Activated CD4-positive, alpha-beta T cell treated with anti-CD3 and anti-CD28 coated beads for 1 hour (primary cell): ENCODE results near the gene ADAMTS9.

ENCODE experiments used
- DNase-seq: peaks from one replicate; pipeline ENCODE4 v3.0.0-alpha.2; 2020

ADAMTS9 gene, protein sequence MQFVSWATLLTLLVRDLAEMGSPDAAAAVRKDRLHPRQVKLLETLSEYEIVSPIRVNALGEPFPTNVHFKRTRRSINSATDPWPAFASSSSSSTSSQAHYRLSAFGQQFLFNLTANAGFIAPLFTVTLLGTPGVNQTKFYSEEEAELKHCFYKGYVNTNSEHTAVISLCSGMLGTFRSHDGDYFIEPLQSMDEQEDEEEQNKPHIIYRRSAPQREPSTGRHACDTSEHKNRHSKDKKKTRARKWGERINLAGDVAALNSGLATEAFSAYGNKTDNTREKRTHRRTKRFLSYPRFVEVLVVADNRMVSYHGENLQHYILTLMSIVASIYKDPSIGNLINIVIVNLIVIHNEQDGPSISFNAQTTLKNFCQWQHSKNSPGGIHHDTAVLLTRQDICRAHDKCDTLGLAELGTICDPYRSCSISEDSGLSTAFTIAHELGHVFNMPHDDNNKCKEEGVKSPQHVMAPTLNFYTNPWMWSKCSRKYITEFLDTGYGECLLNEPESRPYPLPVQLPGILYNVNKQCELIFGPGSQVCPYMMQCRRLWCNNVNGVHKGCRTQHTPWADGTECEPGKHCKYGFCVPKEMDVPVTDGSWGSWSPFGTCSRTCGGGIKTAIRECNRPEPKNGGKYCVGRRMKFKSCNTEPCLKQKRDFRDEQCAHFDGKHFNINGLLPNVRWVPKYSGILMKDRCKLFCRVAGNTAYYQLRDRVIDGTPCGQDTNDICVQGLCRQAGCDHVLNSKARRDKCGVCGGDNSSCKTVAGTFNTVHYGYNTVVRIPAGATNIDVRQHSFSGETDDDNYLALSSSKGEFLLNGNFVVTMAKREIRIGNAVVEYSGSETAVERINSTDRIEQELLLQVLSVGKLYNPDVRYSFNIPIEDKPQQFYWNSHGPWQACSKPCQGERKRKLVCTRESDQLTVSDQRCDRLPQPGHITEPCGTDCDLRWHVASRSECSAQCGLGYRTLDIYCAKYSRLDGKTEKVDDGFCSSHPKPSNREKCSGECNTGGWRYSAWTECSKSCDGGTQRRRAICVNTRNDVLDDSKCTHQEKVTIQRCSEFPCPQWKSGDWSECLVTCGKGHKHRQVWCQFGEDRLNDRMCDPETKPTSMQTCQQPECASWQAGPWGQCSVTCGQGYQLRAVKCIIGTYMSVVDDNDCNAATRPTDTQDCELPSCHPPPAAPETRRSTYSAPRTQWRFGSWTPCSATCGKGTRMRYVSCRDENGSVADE (N-terminal part only)

GRCh38 chr3:64687781-64688604 is at the start of gene ADAMTS9:
Gene ADAMTS9, minus strand, starts transcription at chr3:64688000. Its CDS starts 343 bp downstream, at chr3:64687657.
- no peak for DNase-seq

- DNase-seq: no peak
Observed at GRCh38 chr3:64732576-64732975, 44.8 kb upstream of the ADAMTS9 start.

GRCh38 chr3:64730681-64731080 is 42.9 kb upstream of the ADAMTS9 start:
- no peak for DNase-seq

GRCh38 chr3:64728994-64729393 is 41.2 kb upstream of the ADAMTS9 start:
- no peak for DNase-seq

DNA sequence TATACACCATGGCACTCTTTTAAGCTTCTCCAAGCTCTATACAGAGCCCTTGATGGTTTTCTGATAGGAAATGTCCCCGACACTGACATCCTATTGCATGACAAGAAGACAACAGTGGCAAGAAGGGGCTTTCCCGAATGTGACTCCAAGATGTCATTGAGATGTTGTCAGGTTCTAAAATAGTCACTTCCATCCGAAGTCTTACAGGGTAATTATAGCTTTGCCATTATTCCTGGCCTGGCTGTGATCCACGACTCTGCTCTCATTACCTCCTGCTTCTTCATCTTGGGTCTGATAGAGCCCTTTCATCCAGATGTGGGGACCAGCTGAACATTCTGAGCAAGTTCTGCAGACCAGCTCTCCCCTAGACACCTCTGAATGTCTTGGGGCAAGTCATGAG is 40.6 kb upstream of the ADAMTS9 start:
- DNase-seq: no peak

- DNase-seq: no peak
Observed at GRCh38 chr3:64726414-64727090, 38.8 kb upstream of the ADAMTS9 start.

DNA sequence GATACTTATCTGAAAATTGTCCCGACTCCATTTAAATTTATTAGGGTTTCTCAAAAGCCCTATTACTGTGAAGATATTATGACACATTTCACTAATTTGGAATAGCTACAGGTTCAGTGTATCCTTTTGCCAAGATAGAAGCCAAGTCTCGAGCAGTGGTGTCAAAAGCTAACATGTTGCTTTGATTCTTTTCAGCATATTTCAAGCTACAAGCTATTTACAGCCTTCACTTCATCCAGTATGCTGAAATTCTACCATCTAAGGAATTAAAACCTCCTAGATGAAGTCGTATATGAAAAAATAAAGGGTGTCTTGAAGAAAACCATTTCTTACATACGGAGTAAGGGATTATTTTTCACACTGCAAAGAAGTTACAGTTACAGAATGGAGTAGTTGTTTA is 31.2 kb upstream of the ADAMTS9 start:
- no peak for DNase-seq

GRCh38 chr3:64717872-64718613 is 30.2 kb upstream of the ADAMTS9 start:
- no peak for DNase-seq

GRCh38 chr3:64717411-64717810 is 29.6 kb upstream of the ADAMTS9 start:
- DNase-seq: no peak

DNA sequence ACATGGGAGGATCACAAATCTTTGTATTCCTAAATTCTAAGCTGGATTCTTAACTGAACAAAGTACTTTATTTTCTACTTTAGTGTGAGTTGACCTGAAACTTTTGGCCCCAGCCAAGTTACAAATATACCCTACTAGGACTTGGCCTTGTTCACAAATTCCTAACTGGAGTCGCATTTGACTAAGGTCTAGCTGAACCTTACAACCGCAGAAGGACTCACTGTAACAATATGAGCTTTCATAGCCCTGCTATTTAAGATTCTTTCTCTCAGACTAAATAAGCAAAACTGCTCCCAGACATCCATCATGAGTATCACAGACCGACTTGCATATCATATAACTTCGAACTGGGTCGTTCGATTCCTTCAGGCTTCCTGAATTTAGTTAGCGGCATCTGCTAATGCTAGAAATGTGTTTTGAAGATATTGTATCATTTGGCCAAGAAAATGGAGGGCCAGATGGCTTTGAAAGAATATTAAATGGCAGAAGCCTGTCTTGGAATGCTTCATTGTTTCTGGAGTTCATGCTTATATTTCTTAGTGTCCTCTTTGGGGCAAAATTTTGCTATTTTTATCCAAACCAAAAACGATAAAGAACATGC is 28.4 kb upstream of the ADAMTS9 start:
- no peak for DNase-seq

GRCh38 chr3:64715211-64715982 is 27.6 kb upstream of the ADAMTS9 start:
- DNase-seq: no peak

DNA sequence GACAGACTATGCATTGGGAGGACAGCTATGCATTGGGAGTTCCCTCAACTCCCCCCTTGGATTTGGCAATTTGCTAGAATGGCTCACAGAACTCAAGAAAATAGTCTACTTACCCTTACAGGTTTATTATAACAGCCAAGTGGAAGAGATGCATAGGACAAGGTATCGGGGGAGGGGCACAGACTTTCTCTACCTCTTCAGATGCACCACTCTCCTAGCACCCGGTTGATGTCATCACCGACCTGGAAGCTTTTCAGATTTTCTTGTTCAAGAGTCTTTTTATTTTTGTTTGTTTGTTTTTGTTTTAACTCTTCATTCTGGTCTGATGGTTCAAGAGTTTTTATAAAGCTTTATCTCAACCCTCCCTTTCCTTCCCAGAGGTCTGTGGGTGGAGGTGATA is 20.7 kb upstream of the ADAMTS9 start:
- DNase-seq: no peak

GRCh38 chr3:64705946-64706345 is 18.1 kb upstream of the ADAMTS9 start:
- no peak for DNase-seq

DNA sequence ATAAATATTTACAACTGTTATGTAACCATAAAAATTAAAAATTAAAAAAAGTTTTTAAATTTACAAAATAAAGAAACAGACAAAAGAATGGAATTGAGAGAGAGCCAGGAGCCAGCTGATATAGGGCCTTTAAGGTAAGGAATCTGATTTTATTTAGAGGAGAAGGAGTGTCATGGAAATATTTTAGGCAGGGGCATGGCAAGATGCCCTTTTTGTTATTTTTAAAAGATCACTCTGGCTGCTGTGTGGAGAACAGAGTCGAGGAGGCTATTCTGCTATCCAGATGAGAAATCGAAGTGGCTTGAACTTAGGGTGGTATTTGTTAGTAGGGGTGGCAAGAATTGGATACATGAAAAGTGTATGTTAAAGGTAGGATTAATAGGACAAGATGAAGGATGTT is 9.1 kb upstream of the ADAMTS9 start:
- no peak for DNase-seq

GRCh38 chr3:64694114-64694513 is 6.3 kb upstream of the ADAMTS9 start:
- DNase-seq: no peak

- no peak for DNase-seq
Observed at GRCh38 chr3:64693031-64693430, 5.2 kb upstream of the ADAMTS9 start.

DNA sequence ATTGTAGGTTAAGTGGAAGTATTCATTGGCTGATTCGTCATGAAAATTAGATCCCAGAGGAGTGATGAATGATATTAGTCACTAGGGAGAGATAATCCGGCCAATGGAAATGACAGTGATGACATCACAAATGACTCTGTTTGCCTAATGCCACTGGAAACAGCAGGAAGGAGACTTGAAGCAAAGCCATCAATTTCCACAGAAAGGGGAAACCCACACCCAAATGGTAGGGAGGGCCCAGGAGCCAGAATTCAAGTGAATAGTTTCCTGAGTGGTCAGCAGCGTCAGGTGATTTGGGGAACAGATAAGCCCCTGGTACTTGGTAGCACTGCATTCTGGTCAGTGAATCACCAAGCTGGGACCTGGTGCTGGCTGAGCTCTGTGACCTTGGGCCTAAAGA is 3.3 kb upstream of the ADAMTS9 start:
- DNase-seq: no peak

DNA sequence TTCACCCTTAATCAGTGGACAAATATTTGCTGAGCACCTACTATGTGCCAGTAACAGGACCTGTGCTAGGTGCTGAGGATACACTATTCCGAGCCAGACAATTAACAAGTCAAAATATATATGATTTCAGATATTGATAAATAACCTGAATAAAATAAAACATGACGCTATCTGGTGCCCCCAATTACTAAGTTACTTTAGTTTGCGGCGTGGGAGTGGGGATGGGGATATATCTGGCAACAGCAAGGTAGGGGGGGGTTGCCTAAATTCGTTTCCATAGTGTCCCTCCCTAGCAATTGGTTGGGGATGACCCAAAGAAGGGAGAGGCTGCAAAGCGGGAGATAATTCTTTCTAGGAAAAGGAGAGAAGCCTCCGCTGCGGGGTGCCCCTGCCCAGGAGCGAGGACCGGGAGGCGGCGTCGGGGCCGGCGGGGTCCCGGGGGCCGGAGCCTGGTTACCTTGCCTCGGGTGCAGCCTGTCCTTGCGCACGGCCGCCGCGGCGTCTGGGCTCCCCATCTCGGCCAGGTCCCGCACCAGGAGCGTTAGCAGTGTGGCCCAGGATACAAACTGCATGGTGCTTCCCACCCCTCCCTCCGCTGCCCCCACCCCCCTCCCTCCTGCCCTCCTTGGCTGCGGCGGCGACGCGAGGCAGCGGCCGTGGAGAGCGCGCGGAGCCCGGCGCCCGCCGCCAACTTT is 567 bp downstream of the ADAMTS9 start:
- no peak for DNase-seq

DNA sequence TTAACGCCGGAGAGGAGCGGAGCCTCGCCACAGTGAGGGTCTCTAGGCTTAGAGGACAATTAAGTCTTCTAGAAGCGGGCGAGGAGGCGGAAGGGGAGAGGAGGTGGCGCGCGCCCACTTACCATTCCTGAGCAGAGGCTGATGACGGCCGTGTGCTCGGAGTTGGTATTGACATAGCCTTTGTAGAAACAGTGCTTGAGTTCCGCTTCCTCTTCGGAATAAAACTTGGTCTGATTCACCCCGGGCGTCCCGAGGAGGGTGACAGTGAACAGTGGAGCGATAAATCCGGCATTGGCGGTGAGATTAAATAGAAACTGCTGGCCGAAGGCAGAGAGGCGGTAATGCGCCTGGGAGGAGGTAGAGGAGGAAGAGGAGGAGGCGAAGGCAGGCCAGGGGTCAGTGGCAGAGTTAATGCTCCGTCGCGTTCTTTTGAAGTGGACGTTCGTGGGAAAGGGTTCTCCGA is 1.3 kb downstream of the ADAMTS9 start:
- DNase-seq: no peak
